ENCODE measurements around the gene SENP1. TPM values are rescaled to one million over a fixed set of nuclear protein-coding genes. Genes with fewer than 3 reads are reported as not detected.

SENP1 gene
- total and polyA plus RNA-seq, 2 of the 13 experiments (the other 11 are each of a cell fraction or from before 2014, with no cell fraction given): 14.0 to 20.2 TPM

DNA sequence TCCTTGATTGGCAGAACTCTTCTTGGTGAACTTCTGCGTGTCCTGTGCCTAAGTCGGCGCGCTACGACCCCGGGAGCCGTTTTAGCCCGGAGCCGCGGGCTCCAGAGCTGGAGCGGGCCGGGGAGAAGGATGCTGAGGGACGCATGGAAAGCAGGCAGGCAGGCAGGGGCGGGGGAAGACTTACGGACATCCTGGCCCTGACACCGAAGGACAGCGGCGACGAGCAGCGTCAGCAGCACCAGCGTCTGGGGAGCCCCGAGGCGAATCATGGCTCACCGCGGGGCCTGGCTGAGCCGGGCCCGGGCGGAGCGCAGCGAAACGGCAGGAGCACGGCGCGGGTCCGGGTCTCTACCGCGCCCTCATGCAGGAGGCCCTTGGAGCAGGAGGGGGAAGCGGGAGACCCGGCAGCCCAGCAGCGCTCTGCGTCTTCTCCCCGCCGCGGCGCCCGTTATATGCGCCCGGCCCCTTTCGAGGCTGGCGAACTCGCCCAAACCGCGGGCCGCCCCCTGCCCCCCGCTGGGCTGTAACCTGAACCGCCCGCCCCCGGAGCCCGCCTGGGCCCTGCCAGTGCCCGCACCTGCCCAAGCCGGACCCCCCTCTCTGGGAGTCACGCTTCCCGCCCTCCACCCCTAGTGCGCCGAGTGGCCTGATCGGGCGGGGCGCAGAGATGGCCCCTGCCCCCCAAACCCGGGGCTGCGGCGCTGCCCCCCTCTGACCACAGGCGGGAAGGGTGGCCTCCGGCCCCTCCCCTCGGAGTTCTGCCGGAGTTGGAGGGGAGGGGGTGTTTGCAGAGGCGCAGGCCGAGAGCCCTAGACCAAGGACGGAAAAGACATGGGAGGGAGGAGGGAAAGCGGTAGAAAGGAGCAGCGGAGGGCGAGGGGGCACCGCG, 101.6 kb downstream of the SENP1 start, which contains the start of gene COL2A1 (continued):
- TF ChIP-seq REXO4 (CRISPR knock-in tag; IDR thresholded peaks at IDR 0.05; ENCODE audit: borderline replicate concordance): no peak
- TF ChIP-seq, protein P1, sequence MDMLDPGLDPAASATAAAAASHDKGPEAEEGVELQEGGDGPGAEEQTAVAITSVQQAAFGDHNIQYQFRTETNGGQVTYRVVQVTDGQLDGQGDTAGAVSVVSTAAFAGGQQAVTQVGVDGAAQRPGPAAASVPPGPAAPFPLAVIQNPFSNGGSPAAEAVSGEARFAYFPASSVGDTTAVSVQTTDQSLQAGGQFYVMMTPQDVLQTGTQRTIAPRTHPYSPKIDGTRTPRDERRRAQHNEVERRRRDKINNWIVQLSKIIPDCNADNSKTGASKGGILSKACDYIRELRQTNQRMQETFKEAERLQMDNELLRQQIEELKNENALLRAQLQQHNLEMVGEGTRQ (IDR thresholded peaks at IDR 0.05; ENCODE audit: low read depth, low read length): no peak
- TF ChIP-seq, protein P1 (CRISPR knock-in tag; IDR thresholded peaks at IDR 0.05; ENCODE audit: borderline replicate concordance): no peak
- TF ChIP-seq ZNF30 (CRISPR knock-in tag; IDR thresholded peaks at IDR 0.05): no peak
- TF ChIP-seq, protein P2, sequence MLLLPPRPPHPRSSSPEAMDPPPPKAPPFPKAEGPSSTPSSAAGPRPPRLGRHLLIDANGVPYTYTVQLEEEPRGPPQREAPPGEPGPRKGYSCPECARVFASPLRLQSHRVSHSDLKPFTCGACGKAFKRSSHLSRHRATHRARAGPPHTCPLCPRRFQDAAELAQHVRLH (CRISPR knock-in tag; IDR thresholded peaks at IDR 0.05; ENCODE audit: borderline replicate concordance, low read depth): no peak
- no peak for TF ChIP-seq ZNF644 (CRISPR knock-in tag; IDR thresholded peaks at IDR 0.05; ENCODE audit: low read depth)
- no peak for TF ChIP-seq THYN1 (CRISPR knock-in tag; IDR thresholded peaks at IDR 0.05; ENCODE audit: borderline replicate concordance, low read depth)
- peak; percentile 74 for TF ChIP-seq SRSF1 (optimal IDR thresholded peaks at IDR 0.05; ENCODE audit: low read depth, low read length)
- TF ChIP-seq, protein P3, sequence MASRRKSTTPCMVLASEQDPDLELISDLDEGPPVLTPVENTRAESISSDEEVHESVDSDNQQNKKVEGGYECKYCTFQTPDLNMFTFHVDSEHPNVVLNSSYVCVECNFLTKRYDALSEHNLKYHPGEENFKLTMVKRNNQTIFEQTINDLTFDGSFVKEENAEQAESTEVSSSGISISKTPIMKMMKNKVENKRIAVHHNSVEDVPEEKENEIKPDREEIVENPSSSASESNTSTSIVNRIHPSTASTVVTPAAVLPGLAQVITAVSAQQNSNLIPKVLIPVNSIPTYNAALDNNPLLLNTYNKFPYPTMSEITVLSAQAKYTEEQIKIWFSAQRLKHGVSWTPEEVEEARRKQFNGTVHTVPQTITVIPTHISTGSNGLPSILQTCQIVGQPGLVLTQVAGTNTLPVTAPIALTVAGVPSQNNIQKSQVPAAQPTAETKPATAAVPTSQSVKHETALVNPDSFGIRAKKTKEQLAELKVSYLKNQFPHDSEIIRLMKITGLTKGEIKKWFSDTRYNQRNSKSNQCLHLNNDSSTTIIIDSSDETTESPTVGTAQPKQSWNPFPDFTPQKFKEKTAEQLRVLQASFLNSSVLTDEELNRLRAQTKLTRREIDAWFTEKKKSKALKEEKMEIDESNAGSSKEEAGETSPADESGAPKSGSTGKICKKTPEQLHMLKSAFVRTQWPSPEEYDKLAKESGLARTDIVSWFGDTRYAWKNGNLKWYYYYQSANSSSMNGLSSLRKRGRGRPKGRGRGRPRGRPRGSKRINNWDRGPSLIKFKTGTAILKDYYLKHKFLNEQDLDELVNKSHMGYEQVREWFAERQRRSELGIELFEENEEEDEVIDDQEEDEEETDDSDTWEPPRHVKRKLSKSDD (CRISPR knock-in tag; IDR thresholded peaks at IDR 0.05; ENCODE audit: low read depth): no peak
- TF ChIP-seq, protein P4, sequence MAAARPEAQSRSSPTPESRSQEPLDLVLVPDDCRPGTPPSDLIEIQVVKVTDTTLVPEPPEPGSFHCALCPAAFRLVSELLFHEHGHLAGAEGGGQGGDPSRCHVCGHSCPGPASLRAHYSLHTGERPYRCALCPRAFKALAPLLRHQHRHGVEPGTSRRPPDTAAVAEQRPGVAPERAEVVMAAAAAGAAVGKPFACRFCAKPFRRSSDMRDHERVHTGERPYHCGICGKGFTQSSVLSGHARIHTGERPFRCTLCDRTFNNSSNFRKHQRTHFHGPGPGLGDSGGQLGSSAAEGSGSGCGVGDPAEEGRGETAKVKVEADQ (CRISPR knock-in tag; IDR thresholded peaks at IDR 0.05; ENCODE audit: borderline replicate concordance): no peak
- no peak for TF ChIP-seq SMAD3 (CRISPR knock-in tag; IDR thresholded peaks at IDR 0.05)
- TF ChIP-seq, protein P5, sequence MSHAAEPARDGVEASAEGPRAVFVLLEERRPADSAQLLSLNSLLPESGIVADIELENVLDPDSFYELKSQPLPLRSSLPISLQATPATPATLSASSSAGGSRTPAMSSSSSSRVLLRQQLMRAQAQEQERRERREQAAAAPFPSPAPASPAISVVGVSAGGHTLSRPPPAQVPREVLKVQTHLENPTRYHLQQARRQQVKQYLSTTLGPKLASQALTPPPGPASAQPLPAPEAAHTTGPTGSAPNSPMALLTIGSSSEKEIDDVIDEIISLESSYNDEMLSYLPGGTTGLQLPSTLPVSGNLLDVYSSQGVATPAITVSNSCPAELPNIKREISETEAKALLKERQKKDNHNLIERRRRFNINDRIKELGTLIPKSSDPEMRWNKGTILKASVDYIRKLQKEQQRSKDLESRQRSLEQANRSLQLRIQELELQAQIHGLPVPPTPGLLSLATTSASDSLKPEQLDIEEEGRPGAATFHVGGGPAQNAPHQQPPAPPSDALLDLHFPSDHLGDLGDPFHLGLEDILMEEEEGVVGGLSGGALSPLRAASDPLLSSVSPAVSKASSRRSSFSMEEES (CRISPR knock-in tag; IDR thresholded peaks at IDR 0.05): no peak
- no peak for TF ChIP-seq PITX1 (CRISPR knock-in tag; IDR thresholded peaks at IDR 0.05)
- TF ChIP-seq ZNF780A (CRISPR knock-in tag; IDR thresholded peaks at IDR 0.05): no peak; the same call in 1 of the 2 replicates
- TF ChIP-seq ZNF616 (CRISPR knock-in tag; IDR thresholded peaks at IDR 0.05; ENCODE audit: low read depth): no peak
- TF ChIP-seq ZBTB38 (CRISPR knock-in tag; IDR thresholded peaks at IDR 0.05): no peak
- TF ChIP-seq, protein P6, sequence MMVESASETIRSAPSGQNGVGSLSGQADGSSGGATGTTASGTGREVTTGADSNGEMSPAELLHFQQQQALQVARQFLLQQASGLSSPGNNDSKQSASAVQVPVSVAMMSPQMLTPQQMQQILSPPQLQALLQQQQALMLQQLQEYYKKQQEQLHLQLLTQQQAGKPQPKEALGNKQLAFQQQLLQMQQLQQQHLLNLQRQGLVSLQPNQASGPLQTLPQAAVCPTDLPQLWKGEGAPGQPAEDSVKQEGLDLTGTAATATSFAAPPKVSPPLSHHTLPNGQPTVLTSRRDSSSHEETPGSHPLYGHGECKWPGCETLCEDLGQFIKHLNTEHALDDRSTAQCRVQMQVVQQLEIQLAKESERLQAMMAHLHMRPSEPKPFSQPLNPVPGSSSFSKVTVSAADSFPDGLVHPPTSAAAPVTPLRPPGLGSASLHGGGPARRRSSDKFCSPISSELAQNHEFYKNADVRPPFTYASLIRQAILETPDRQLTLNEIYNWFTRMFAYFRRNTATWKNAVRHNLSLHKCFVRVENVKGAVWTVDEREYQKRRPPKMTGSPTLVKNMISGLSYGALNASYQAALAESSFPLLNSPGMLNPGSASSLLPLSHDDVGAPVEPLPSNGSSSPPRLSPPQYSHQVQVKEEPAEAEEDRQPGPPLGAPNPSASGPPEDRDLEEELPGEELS (CRISPR knock-in tag; IDR thresholded peaks at IDR 0.05): peak; percentile 23; the same call in 1 of the 2 replicates

Data from HepG2 (cell line).